ENCODE data around the gene DNMBP. TPM values are rescaled to one million over a fixed set of nuclear protein-coding genes. Genes with fewer than 3 reads are reported as not detected.

DNMBP gene
- total RNA-seq, 1 experiment from 2014 or later = 13.8 TPM

DNA sequence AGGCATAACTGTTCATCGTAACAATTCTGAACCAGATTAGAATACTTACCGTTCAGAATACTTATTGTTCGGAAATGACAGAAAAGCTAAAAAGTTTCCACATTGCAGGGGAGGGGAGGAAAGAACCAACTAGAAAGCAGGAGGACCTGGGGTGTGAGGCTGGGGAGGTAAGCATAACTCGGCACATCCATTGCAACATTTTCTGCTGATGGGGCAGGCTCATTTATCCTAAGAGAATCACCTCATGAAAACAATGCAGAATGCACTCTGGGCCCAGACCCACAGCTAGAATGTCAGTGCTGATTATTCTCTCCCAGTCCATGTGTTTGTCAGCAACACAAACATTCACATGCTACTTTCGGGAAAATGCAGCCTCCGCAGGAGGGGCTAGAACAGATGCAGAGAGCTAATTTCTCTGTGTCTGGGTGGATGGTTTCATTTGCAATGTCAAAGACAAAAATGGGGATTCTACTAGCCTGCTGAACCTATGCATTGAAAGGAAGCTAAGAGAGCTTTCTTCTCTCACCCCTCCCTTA, 9.6 kb downstream of the DNMBP start:
- Histone ChIP-seq H3K27me3 (ENCODE audit: low read length) (no peaks in the 10 kb centered on the region), H4K20me1 (ENCODE audit: insufficient read depth, low read depth, low read length) (no peaks in the 10 kb centered on the region), H3K36me3 (ENCODE audit: insufficient read depth, low read length) (no peaks in the 10 kb centered on the region), H3K9me3 (ENCODE audit: low read length) (no peaks in the 10 kb centered on the region), H3K9me2 (replicated peaks; ENCODE audit: insufficient read depth, low read length) (no peaks in the 10 kb centered on the region), H3K4me2 (ENCODE audit: low read depth, low read length, poor library complexity, severe bottlenecking) (no peak overlapping the region), H3K27ac (ENCODE audit: low read length) (no peak overlapping the region), H3K9ac (ENCODE audit: low read length) (no peak overlapping the region), H3K79me2 (ENCODE audit: low read length) (peaks cover 90% of the 10 kb centered on the region), H2AFZ (ENCODE audit: low read length) (no peak overlapping the region), H3K4me3 (ENCODE audit: low read length) (no peak overlapping the region), H3K4me1 (ENCODE audit: low read length) (peaks cover 28% of the 10 kb centered on the region)
- no peak for DNase-seq

DNA sequence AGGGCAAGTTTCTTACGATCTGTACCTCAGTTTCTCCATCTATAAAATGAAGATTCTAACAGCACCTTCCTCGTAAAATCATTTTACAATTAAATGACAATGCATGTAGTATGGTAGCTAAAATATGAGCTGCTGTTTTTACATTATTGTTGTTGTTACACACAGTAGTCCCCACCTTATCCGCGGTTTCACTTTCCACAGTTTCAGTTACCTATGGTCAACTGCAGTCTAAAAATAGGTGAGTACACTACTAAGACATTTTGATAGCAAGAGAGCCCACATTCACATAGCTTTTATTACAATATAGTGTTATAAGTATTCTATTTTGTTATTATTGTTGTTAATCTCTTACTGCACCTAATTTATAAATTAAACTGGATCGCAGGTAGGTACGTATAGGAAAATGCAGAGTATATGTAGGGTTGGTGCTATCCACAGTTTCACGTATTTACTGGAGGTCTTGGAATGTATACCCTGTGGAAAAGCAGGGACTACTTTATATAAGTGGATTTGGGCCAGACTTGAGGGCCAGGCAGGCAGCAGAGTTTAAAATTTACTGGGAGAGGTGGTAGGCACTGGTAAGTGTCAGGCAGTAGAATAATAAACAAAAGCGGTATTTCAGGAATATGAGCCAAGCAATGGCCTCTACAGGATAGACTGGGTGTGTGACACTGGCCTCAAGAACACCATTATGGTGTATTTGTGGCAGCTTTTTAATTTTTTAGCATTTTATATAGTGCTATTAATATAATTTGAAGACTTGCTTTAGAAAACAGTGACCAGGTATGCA, 10.2 kb downstream of the DNMBP start:
- Histone ChIP-seq H3K4me1 (ENCODE audit: low read length) (peaks cover 34% of the 10 kb centered on the region), H2AFZ (ENCODE audit: low read length) (no peak overlapping the region), H3K9me3 (ENCODE audit: low read length) (no peaks in the 10 kb centered on the region), H3K36me3 (ENCODE audit: insufficient read depth, low read length) (no peaks in the 10 kb centered on the region), H3K9ac (ENCODE audit: low read length) (no peak overlapping the region), H3K27ac (ENCODE audit: low read length) (no peak overlapping the region), H3K4me2 (ENCODE audit: low read depth, low read length, poor library complexity, severe bottlenecking) (no peak overlapping the region), H4K20me1 (ENCODE audit: insufficient read depth, low read depth, low read length) (no peaks in the 10 kb centered on the region), H3K9me2 (replicated peaks; ENCODE audit: insufficient read depth, low read length) (no peaks in the 10 kb centered on the region), H3K27me3 (ENCODE audit: low read length) (no peaks in the 10 kb centered on the region), H3K79me2 (ENCODE audit: low read length) (peaks cover 90% of the 10 kb centered on the region), H3K4me3 (ENCODE audit: low read length) (no peak overlapping the region)
- DNase-seq = no peak

DNA sequence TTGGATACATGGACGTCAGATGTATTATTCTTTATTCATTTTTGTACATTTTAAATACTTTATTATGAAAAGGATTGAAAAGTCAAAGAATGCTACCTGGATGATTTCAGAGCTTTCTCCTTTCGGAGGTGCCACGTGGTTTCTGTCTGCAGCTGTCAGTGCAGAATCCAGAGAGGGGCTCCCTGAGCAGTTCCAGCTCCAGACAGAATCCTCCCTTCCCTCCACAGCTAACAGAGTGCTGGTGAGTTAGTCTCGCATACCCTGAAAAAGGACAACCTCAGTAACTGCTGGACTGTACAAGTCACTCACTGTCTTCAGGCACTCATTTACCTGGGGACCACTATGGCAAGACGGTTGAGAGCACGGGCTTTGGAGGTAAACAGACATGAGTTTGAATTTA, 10.9 kb downstream of the DNMBP start:
- Histone ChIP-seq H3K27me3 (ENCODE audit: low read length) (no peaks in the 10 kb centered on the region), H3K4me1 (ENCODE audit: low read length) (peaks cover 41% of the 10 kb centered on the region), H3K4me2 (ENCODE audit: low read depth, low read length, poor library complexity, severe bottlenecking) (no peak overlapping the region), H3K36me3 (ENCODE audit: insufficient read depth, low read length) (no peaks in the 10 kb centered on the region), H3K9me2 (replicated peaks; ENCODE audit: insufficient read depth, low read length) (no peaks in the 10 kb centered on the region), H3K27ac (ENCODE audit: low read length) (no peak overlapping the region), H2AFZ (ENCODE audit: low read length) (no peak overlapping the region), H3K9ac (ENCODE audit: low read length) (no peak overlapping the region), H3K4me3 (ENCODE audit: low read length) (no peak overlapping the region), H3K79me2 (ENCODE audit: low read length) (peaks cover 91% of the 10 kb centered on the region), H4K20me1 (ENCODE audit: insufficient read depth, low read depth, low read length) (no peaks in the 10 kb centered on the region), H3K9me3 (ENCODE audit: low read length) (no peaks in the 10 kb centered on the region)
- DNase-seq = no peak

DNA sequence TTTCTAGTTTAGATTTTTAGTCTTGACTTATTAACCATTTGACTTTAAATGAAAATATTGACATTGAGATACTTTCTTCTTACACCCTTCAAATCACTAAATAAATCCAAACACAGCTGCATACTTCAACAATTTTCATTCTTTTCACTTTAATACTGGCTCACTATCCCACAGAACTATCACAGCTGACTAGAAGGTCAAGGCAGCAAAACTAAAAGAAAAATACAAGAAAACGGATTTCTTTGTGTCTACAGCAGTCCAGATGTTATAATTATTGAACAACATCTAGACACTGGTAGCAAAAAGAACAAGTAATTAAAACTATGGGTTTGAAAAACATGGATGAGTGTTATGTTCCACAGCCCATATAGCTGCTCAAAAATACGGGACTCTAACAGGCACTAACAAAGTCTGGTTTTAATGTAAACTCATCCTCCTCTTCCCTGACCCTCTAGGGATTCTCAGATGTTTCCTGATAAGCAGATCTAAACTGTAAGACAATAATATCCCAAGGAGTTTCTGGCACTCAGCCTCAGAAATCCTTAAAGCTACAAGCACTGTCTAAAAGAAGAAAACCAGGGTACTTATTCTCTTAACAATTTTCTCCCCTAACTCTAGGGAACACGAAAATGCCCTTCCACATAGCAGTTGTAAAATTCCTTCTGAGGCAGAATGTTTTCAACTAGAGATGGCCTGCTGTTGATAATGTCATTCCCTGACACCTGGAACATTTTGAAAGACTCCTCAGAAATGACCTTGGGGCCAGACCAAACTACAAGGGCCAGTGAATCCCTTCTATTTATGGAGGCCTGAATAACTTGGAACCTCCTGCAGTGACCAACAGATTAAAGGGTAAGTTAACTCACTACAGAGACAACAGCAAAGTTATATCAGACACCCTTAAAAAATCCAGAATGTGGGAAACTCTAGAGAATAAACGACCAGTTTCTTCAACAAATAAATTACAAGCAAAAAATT, 12.8 kb downstream of the DNMBP start:
- Histone ChIP-seq H3K9me3 (ENCODE audit: low read length) (no peaks in the 10 kb centered on the region), H3K4me3 (ENCODE audit: low read length) (no peak overlapping the region), H3K79me2 (ENCODE audit: low read length) (peaks cover 91% of the 10 kb centered on the region), H3K27me3 (ENCODE audit: low read length) (no peaks in the 10 kb centered on the region), H3K4me2 (ENCODE audit: low read depth, low read length, poor library complexity, severe bottlenecking) (no peak overlapping the region), H3K9ac (ENCODE audit: low read length) (no peak overlapping the region), H4K20me1 (ENCODE audit: insufficient read depth, low read depth, low read length) (no peaks in the 10 kb centered on the region), H2AFZ (ENCODE audit: low read length) (no peak overlapping the region), H3K36me3 (ENCODE audit: insufficient read depth, low read length) (no peaks in the 10 kb centered on the region), H3K27ac (ENCODE audit: low read length) (peak overlapping the region; percentile 35), H3K9me2 (replicated peaks; ENCODE audit: insufficient read depth, low read length) (no peaks in the 10 kb centered on the region), H3K4me1 (ENCODE audit: low read length) (peaks cover 40% of the 10 kb centered on the region)
- peak; percentile 38 for DNase-seq

DNA sequence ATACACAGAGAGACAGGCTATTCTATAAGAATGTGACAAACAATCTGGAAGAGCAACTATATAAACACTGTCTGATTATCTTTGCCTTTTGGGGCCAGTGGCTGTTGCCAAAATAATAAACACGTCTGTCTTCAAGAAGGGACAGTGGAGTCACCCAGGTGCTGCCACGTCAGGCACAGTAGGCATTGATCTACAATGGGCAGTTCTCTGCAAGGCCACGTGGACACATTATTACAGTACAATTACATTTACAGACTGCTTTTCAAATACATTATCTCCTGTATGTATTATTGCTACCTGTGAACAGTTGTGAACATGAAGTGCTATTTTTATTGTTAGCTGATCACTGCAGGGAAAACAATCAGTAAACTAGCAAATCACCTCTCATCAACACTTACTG, 14.0 kb downstream of the DNMBP start:
- Histone ChIP-seq H3K4me3 (ENCODE audit: low read length) (no peak overlapping the region), H4K20me1 (ENCODE audit: insufficient read depth, low read depth, low read length) (no peaks in the 10 kb centered on the region), H3K4me1 (ENCODE audit: low read length) (peaks cover 48% of the 10 kb centered on the region), H3K9me2 (replicated peaks; ENCODE audit: insufficient read depth, low read length) (no peaks in the 10 kb centered on the region), H3K9ac (ENCODE audit: low read length) (no peak overlapping the region), H3K9me3 (ENCODE audit: low read length) (no peaks in the 10 kb centered on the region), H3K79me2 (ENCODE audit: low read length) (peaks cover 94% of the 10 kb centered on the region), H2AFZ (ENCODE audit: low read length) (no peak overlapping the region), H3K4me2 (ENCODE audit: low read depth, low read length, poor library complexity, severe bottlenecking) (peak overlapping the region; percentile 8), H3K27me3 (ENCODE audit: low read length) (no peaks in the 10 kb centered on the region), H3K27ac (ENCODE audit: low read length) (peak overlapping the region; percentile 64), H3K36me3 (ENCODE audit: insufficient read depth, low read length) (no peaks in the 10 kb centered on the region)
- DNase-seq = peak; percentile 40

DNA sequence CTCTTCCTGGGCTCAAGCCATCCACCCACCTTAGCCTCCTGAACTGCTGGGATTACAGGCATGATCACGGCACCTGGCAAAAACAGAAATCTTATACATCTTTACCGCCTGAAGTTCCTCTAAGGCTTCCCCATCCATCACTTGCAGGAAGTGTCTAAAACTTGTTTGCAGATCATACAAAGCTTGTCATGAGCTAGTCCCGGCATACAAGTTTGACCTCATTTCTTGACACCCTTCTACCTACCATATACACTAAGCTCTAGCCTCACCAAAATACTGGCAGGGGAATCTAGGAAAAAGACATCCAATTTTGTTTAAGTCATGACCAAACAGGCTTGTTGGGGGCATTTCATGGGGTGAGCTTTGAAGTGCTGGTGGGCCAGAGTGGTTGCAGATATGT, 14.5 kb downstream of the DNMBP start:
- Histone ChIP-seq H2AFZ (ENCODE audit: low read length) (no peak overlapping the region), H3K4me3 (ENCODE audit: low read length) (no peak overlapping the region), H3K27ac (ENCODE audit: low read length) (peak overlapping the region; percentile 64), H4K20me1 (ENCODE audit: insufficient read depth, low read depth, low read length) (no peaks in the 10 kb centered on the region), H3K9me2 (replicated peaks; ENCODE audit: insufficient read depth, low read length) (no peaks in the 10 kb centered on the region), H3K9ac (ENCODE audit: low read length) (no peak overlapping the region), H3K79me2 (ENCODE audit: low read length) (peaks cover 91% of the 10 kb centered on the region), H3K4me1 (ENCODE audit: low read length) (peaks cover 49% of the 10 kb centered on the region), H3K27me3 (ENCODE audit: low read length) (no peaks in the 10 kb centered on the region), H3K36me3 (ENCODE audit: insufficient read depth, low read length) (no peaks in the 10 kb centered on the region), H3K4me2 (ENCODE audit: low read depth, low read length, poor library complexity, severe bottlenecking) (peak overlapping the region; percentile 8), H3K9me3 (ENCODE audit: low read length) (no peaks in the 10 kb centered on the region)
- peak; percentile 40 for DNase-seq

DNA sequence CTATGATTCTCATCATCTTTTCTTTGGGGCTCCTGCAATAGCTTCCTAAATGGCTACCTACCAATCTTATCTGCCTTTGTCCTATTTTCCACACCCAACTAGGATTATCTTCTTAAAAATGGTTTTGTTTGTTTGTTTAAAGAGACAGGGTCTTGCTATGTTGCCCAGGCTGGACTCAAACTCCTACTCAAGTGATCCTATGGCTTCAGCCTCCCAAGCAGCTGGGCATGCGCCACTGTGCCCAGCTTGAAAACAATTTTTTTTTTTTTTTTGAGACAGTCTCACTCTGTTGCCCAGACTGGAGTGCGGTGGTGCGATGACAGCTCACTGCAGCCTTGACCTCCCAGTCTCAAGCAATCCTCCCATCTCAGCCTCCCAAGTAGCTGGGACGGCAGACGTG, 14.9 kb downstream of the DNMBP start:
- no peak overlapping the region for H3K9ac ChIP-seq (ENCODE audit: low read length)
- no peaks in the 10 kb centered on the region for H3K9me2 ChIP-seq (replicated peaks; ENCODE audit: insufficient read depth, low read length)
- peak overlapping the region; percentile 64 for H3K27ac ChIP-seq (ENCODE audit: low read length)
- H3K36me3 ChIP-seq (ENCODE audit: insufficient read depth, low read length) = no peaks in the 10 kb centered on the region
- no peaks in the 10 kb centered on the region for H3K27me3 ChIP-seq (ENCODE audit: low read length)
- H3K79me2 ChIP-seq (ENCODE audit: low read length) = peaks cover 91% of the 10 kb centered on the region
- H3K4me3 ChIP-seq (ENCODE audit: low read length) = no peak overlapping the region
- no peak overlapping the region for H2AFZ ChIP-seq (ENCODE audit: low read length)
- H4K20me1 ChIP-seq (ENCODE audit: insufficient read depth, low read depth, low read length) = no peaks in the 10 kb centered on the region
- no peaks in the 10 kb centered on the region for H3K9me3 ChIP-seq (ENCODE audit: low read length)
- H3K4me1 ChIP-seq (ENCODE audit: low read length) = peaks cover 53% of the 10 kb centered on the region
- no peak for DNase-seq
- H3K4me2 ChIP-seq (ENCODE audit: low read depth, low read length, poor library complexity, severe bottlenecking) = peak overlapping the region; percentile 54

Measured in Karpas-422 (cell line).